Lower leg skin (tissue), 4 donors: Measurements from ENCODE around the gene CCR7. TPM values are rescaled to one million over a fixed set of nuclear protein-coding genes. Genes with fewer than 3 reads are reported as not detected.

Source experiments
- DNase-seq, 2 donors: peaks; one replicate each; pipeline ENCODE4 v3.0.0-alpha.2; 2019; ENCODE audit warnings: low spot score in 2 of 2
- H3K4me3 ChIP-seq: fragments of 200-600 bp; sonication (generic); 2 replicates; pipeline ENCODE4 v1.5.1; 2017; ENCODE audit warnings: mild to moderate bottlenecking, low read depth; ENCODE audit not compliant: poor library complexity, severe bottlenecking
- CTCF ChIP-seq, 3 donors: fragments of 450-650 bp; IDR thresholded peaks; one replicate each; pipeline ENCODE4 v1.5.1; 2016; ENCODE audit warnings: antibody characterized with exemption in 3 of 3, mild to moderate bottlenecking in 3 of 3, moderate library complexity in 2 of 3
- POLR2A ChIP-seq, 2 donors: fragments of 450-650 bp; IDR thresholded peaks; one replicate each; pipeline ENCODE4 v1.6.1; 2016 to 2017; ENCODE audit warnings: antibody characterized with exemption in 2 of 2, mild to moderate bottlenecking in 1 of 2, moderate library complexity in 1 of 2
- WGBS, 2 donors: methylation state at CpG; one replicate each; pipeline ENCODE4 v1.1.5; 2018; 5-methylcytosine and 5-hydroxymethylcytosine counted together
- intact Hi-C: fragments of 100-400 bp; cut with DNase I; formaldehyde crosslinking; loops from one replicate; pipeline ENCODE4 v1.15.0; 2023; ENCODE audit warnings: low total_unique reads
- total RNA-seq, 4 donors: library from RNA; depleted of rRNA; stranded (reverse); fragments of >200 nt; gene quantifications; one replicate each; pipeline ENCODE4 v1.1.0, GENCODE V29; 2016

Gene CCR7
- total RNA-seq, 4 donors from 2014 or later = 0.21 to 1.2 TPM; not detected in 2

- H3K4me3 ChIP-seq = no peak overlapping the region
- no peak for TF ChIP-seq CTCF (IDR thresholded peaks at IDR 0.05)
- no peak for TF ChIP-seq POLR2A (IDR thresholded peaks at IDR 0.05)
- intact Hi-C loops = loop anchor here (5.0 to 10.0 kb wide), 2 partner anchors 88 to 170 kb away; partner anchors contain the start of genes GJD3 and IGFBP4
- 34 to 36% methylated on average over 6 of the region's 6 CpGs for WGBS, 2 donors
- peak in 1 of 2 donors; percentile 53 for DNase-seq
Measured at GRCh38 chr17:40532520-40533253, 32.6 kb downstream of the CCR7 start.

- WGBS, 2 donors = 66 to 75% methylated on average over 15 of the region's 15 CpGs
- DNase-seq = peak in 1 of 2 donors; percentile 85
- intact Hi-C loops = loop anchor here (5.0 to 10.0 kb wide), 2 partner anchors 87 to 169 kb away; partner anchors contain the start of genes GJD3 and IGFBP4
- H3K4me3 ChIP-seq = no peak overlapping the region
- TF ChIP-seq CTCF (IDR thresholded peaks at IDR 0.05) (no peak), POLR2A (IDR thresholded peaks at IDR 0.05) (no peak)
Measured at GRCh38 chr17:40531051-40531991, 34.0 kb downstream of the CCR7 start.

GRCh38 chr17:40530531-40530994 lies 34.7 kb downstream of the CCR7 start:
- 75 to 77% methylated on average over 5 of the region's 5 CpGs for WGBS, 2 donors
- intact Hi-C loops = loop anchor here (5.0 to 10.0 kb wide), 2 partner anchors 86 to 168 kb away; partner anchors contain the start of genes GJD3 and IGFBP4
- TF ChIP-seq CTCF (IDR thresholded peaks at IDR 0.05) = no peak
- no peak for TF ChIP-seq POLR2A (IDR thresholded peaks at IDR 0.05)
- no peak overlapping the region for H3K4me3 ChIP-seq
- DNase-seq = peak in 1 of 2 donors; percentile 82

- DNase-seq = no peak
- TF ChIP-seq POLR2A (IDR thresholded peaks at IDR 0.05) = no peak
- TF ChIP-seq CTCF (IDR thresholded peaks at IDR 0.05) = no peak
- 63 to 73% methylated on average over 2 of the region's 2 CpGs for WGBS, 2 donors
- intact Hi-C loops = loop anchor here (5.0 to 10.0 kb wide), 2 partner anchors 85 to 168 kb away; partner anchors contain the start of genes GJD3 and IGFBP4
- no peak overlapping the region for H3K4me3 ChIP-seq
Measured at GRCh38 chr17:40529991-40530390, 35.3 kb downstream of the CCR7 start.

- 63 to 69% methylated on average over 10 of the region's 10 CpGs for WGBS, 2 donors
Measured at GRCh38 chr17:40528692-40529417, 36.4 kb downstream of the CCR7 start.

More at GRCh38 chr17:40528692-40529417, 36.4 kb downstream of the CCR7 start:
- H3K4me3 ChIP-seq = no peak overlapping the region
- TF ChIP-seq CTCF (IDR thresholded peaks at IDR 0.05) = no peak
- TF ChIP-seq POLR2A (IDR thresholded peaks at IDR 0.05) = no peak
- DNase-seq = peak in 1 of 2 donors; percentile 74
- intact Hi-C loops = no loop called here
